Keratinocyte (primary cell): ENCODE measurements around the gene UTS2B. TPM values are rescaled to one million over a fixed set of nuclear protein-coding genes. Genes with fewer than 3 reads are reported as not detected.

Source experiments
- DNase-seq: peaks from one replicate; pipeline ENCODE4 v3.0.0-alpha.2; 2011; ENCODE audit warnings: low read depth, missing footprints, low spot score
- FAIRE-seq: peaks from 2 replicates; lab custom pipeline; 2011; peaks lifted over from hg19 to GRCh38; lab: Jason Lieb, UNC
- H2AFZ ChIP-seq: 2 replicates; pipeline ENCODE4 v1.6.0; 2012; ENCODE audit warnings: low read length, control low read depth, inconsistent platforms; ENCODE audit not compliant: control insufficient read depth
- H3K27ac ChIP-seq: 2 replicates; pipeline ENCODE4 v1.5.1; 2011; ENCODE audit warnings: low read length; ENCODE audit not compliant: control insufficient read depth, insufficient read depth
- H3K27me3 ChIP-seq: 3 replicates; pipeline ENCODE4 v1.6.0; 2011; ENCODE audit warnings: low read length; ENCODE audit not compliant: control insufficient read depth, insufficient read depth; ENCODE audit errors: extremely low read depth
- H3K36me3 ChIP-seq, 2 experiments: 2 replicates in 1 of 2; 3 replicates in 1 of 2; pipeline ENCODE4 v1.5.1; 2011; ENCODE audit warnings: low read length in 2 of 2, mild to moderate bottlenecking in 1 of 2; ENCODE audit not compliant: control insufficient read depth in 2 of 2, insufficient read depth in 2 of 2; ENCODE audit errors: extremely low read depth in 1 of 2
- H3K4me1 ChIP-seq: 3 replicates; pipeline ENCODE4 v1.5.1; 2011; ENCODE audit warnings: low read length; ENCODE audit not compliant: control insufficient read depth, insufficient read depth; ENCODE audit errors: extremely low read depth
- H3K4me2 ChIP-seq: 3 replicates; pipeline ENCODE4 v1.6.0; 2011; ENCODE audit warnings: low read depth, low read length; ENCODE audit not compliant: control insufficient read depth, insufficient read depth; ENCODE audit errors: extremely low read depth
- H3K4me3 ChIP-seq, 3 experiments: fragments of 200-600 bp in 1 of 3; sonication (generic) in 1 of 3; 2 replicates in 2 of 3; 3 replicates in 1 of 3; pipeline ENCODE4 v1.5.1; 2011 to 2016; ENCODE audit warnings: low read length in 3 of 3, mild to moderate bottlenecking in 3 of 3, control low read depth in 2 of 3, inconsistent platforms in 1 of 3, low read depth in 1 of 3, mixed read lengths in 1 of 3, mixed run types in 1 of 3, moderate library complexity in 1 of 3; ENCODE audit not compliant: control insufficient read depth in 2 of 3, insufficient read depth in 2 of 3; ENCODE audit errors: extremely low read depth in 1 of 3
- H3K79me2 ChIP-seq: 2 replicates; pipeline ENCODE4 v1.6.0; 2012; ENCODE audit warnings: low read length; ENCODE audit not compliant: control insufficient read depth, insufficient read depth
- H3K9ac ChIP-seq: 3 replicates; pipeline ENCODE4 v1.6.0; 2011; ENCODE audit warnings: low read length; ENCODE audit not compliant: control insufficient read depth, insufficient read depth; ENCODE audit errors: extremely low read depth
- H3K9me1 ChIP-seq: 3 replicates; pipeline ENCODE4 v1.6.0; 2011; ENCODE audit warnings: low read length; ENCODE audit not compliant: control insufficient read depth, insufficient read depth; ENCODE audit errors: extremely low read depth
- H3K9me3 ChIP-seq: 2 replicates; pipeline ENCODE4 v1.5.1; 2012; ENCODE audit warnings: low read depth, low read length; ENCODE audit not compliant: control insufficient read depth
- H4K20me1 ChIP-seq: 3 replicates; pipeline ENCODE4 v1.6.0; 2011; ENCODE audit warnings: low read length; ENCODE audit not compliant: control insufficient read depth, insufficient read depth; ENCODE audit errors: extremely low read depth
- CTCF ChIP-seq, 3 experiments: IDR thresholded peaks in 1 of 3; conservative IDR thresholded peaks in 1 of 3; optimal IDR thresholded peaks in 1 of 3; 2 replicates in 2 of 3; 3 replicates in 1 of 3; pipeline versions ENCODE3 to v1.5.1; 2011; ENCODE audit warnings: low read length in 3 of 3, mild to moderate bottlenecking in 3 of 3, moderate library complexity in 2 of 3, control low read depth in 1 of 3, inconsistent platforms in 1 of 3; ENCODE audit not compliant: insufficient read depth in 2 of 3; ENCODE audit errors: extremely low read depth in 1 of 3
- EZH2 ChIP-seq: IDR thresholded peaks from one replicate; pipeline ENCODE4 v1.6.1; 2012; ENCODE audit warnings: inconsistent platforms, mild to moderate bottlenecking, low read length, moderate library complexity
- dilution Hi-C: fragments of 300-500 bp; cut with MboI; formaldehyde crosslinking; loops from one replicate; pipeline ENCODE4 v1.7.0; 2020; ENCODE audit warnings: low sequenced_read_pairs; ENCODE audit not compliant: extremely low pct_ligation_motif_present
- polyA plus RNA-seq, 5 experiments: library from polyadenylated mRNA; depleted of rRNA in 3 of 5; stranded (reverse) in 3 of 5; stranded (forward) in 1 of 5; unstranded in 1 of 5; fragments of >200 nt; gene quantifications; 1 replicate in 1 of 5; 2 replicates in 3 of 5; 3 replicates in 1 of 5; pipeline versions ENCODE4 v1.2.1 to v1.2.3, GENCODE V29; 2011 to 2012; ENCODE audit warnings: missing spikeins in 2 of 5, low read depth in 1 of 5, low replicate concordance in 1 of 5

The UTS2B gene
- polyA plus RNA-seq, 1 donor (not counting 4 experiments of a cell fraction or from before 2014, with no cell fraction given): not detected

- Histone ChIP-seq H3K79me2 (no peaks in the 10 kb centered on the region), H3K4me2 (no peak overlapping the region), H3K4me1 (no peaks in the 10 kb centered on the region), H4K20me1 (no peaks in the 10 kb centered on the region), H3K9ac (no peak overlapping the region), H3K27ac (no peak overlapping the region), H3K9me3 (no peaks in the 10 kb centered on the region), H3K36me3 (no peaks in the 10 kb centered on the region), H3K4me3 (no peak overlapping the region), H3K9me1 (no peaks in the 10 kb centered on the region), H2AFZ (no peak overlapping the region), H3K27me3 (no peaks in the 10 kb centered on the region)
- dilution Hi-C loops: no loop called here
- no peak for FAIRE-seq
- TF ChIP-seq EZH2 (no peak), CTCF (optimal IDR thresholded peaks at IDR 0.05 in 1 of 3, IDR thresholded peaks at IDR 0.05 in 1 of 3, conservative IDR thresholded peaks at IDR 0.05 in 1 of 3; ENCODE audit: extremely low read depth in 1 of 3, insufficient read depth in 2 of 3, low read length in 3 of 3) (no peak)
- DNase-seq: no peak
Observed at GRCh38 chr3:191301782-191302411, 28.4 kb downstream of the UTS2B start.

- H3K79me2 ChIP-seq: no peaks in the 10 kb centered on the region
- H3K27ac ChIP-seq: no peak overlapping the region
- no peaks in the 10 kb centered on the region for H3K27me3 ChIP-seq
- no peak for TF ChIP-seq CTCF (optimal IDR thresholded peaks at IDR 0.05 in 1 of 3, IDR thresholded peaks at IDR 0.05 in 1 of 3, conservative IDR thresholded peaks at IDR 0.05 in 1 of 3; ENCODE audit: extremely low read depth in 1 of 3, insufficient read depth in 2 of 3, low read length in 3 of 3)
- TF ChIP-seq EZH2: no peak
- H4K20me1 ChIP-seq: no peaks in the 10 kb centered on the region
- no peaks in the 10 kb centered on the region for H3K36me3 ChIP-seq
- FAIRE-seq: no peak
- no peaks in the 10 kb centered on the region for H3K9me1 ChIP-seq
- no peak overlapping the region for H3K4me2 ChIP-seq
- dilution Hi-C loops: no loop called here
- no peaks in the 10 kb centered on the region for H3K9me3 ChIP-seq
- H3K9ac ChIP-seq: no peak overlapping the region
- no peaks in the 10 kb centered on the region for H3K4me1 ChIP-seq
- no peak overlapping the region for H3K4me3 ChIP-seq
- H2AFZ ChIP-seq: no peak overlapping the region
- no peak for DNase-seq
Observed at GRCh38 chr3:191301017-191301416, 29.3 kb downstream of the UTS2B start.
